DMS114 treated with DMSO at 0.1 percent for 48 hours (cell line): Measurements from ENCODE around the gene IL19.
"Not testable (repeated sequence)": the region's sequence is repeated elsewhere in the genome, so short reads cannot be mapped to it uniquely, and the experiment has no call there.

Source experiments
- DNase-seq: peaks from one replicate; lab custom pipeline; 2025; ENCODE audit not compliant: unreplicated experiment; lab: John Stamatoyannopoulos, UW

Gene IL19

GRCh38 chr1:206739411-206740076 lies 31.0 kb upstream of the IL19 start:
- no peak for DNase-seq

- DNase-seq = no peak
Observed at GRCh38 chr1:206741142-206741701, 29.4 kb upstream of the IL19 start.

DNA sequence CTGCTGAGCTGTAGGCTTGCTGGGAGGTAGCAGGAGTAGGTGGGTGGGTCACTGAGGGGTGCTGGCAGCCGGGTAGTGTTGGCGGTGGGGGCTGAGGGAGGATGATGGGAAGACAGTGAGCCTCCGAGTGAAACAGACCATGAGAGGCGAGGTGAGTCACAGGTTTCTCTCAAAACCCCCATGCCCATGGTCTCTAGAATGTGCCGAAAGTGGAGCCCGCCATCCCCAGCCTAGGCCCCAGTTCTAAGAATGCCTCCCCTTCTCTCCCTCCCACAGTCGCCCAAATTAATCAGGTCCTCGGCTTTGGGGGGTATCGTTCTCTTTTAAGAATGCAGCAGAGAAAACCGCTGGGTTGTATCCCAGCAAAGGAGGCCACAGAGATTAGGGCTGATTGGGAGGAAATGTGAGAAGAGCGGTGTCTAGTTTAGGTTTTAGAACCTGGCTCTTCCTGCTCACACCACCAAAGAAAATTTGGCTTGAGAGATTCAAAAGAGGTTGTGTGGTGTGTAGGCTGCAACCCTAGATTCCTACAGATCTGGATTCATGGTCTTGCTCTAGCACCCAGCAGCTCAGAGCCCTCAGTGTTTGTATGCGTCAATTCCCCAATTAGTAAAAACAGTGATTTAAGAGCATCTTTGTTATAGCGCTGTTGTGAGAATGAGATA lies 27.7 kb upstream of the IL19 start:
- DNase-seq = no peak

GRCh38 chr1:206744683-206745082 lies 25.9 kb upstream of the IL19 start:
- DNase-seq = no peak

- DNase-seq = no peak
Observed at GRCh38 chr1:206745301-206745700, 25.3 kb upstream of the IL19 start.

- DNase-seq = no peak
Observed at GRCh38 chr1:206748348-206749030, 22.1 kb upstream of the IL19 start.

- no peak for DNase-seq
Observed at GRCh38 chr1:206751891-206752290, 18.7 kb upstream of the IL19 start.

GRCh38 chr1:206752481-206752880 lies 18.1 kb upstream of the IL19 start:
- no peak for DNase-seq

- DNase-seq = no peak
Observed at GRCh38 chr1:206753141-206753540, 17.4 kb upstream of the IL19 start.

DNA sequence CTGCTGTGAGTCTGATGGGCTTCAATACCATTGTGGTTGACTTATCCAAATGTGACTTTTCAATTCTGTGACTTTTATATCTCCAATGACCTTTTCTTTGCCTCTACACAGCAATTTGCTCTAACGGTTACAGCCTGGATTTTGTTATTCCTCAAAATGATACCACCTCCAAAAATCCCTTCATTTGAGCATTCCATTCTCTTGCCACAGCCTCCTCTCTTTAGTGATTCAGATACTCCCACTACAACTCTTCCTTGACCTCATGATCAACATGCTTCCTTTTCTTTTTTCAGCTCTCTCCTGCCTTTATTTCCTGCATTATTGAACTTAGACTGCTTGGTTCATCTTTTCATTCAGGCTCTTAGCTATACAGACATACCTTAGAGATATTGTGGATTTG lies 16.6 kb upstream of the IL19 start:
- no peak for DNase-seq

GRCh38 chr1:206757524-206758266 lies 12.9 kb upstream of the IL19 start:
- no peak for DNase-seq

GRCh38 chr1:206760590-206760989 lies 10.0 kb upstream of the IL19 start:
- no peak for DNase-seq

DNA sequence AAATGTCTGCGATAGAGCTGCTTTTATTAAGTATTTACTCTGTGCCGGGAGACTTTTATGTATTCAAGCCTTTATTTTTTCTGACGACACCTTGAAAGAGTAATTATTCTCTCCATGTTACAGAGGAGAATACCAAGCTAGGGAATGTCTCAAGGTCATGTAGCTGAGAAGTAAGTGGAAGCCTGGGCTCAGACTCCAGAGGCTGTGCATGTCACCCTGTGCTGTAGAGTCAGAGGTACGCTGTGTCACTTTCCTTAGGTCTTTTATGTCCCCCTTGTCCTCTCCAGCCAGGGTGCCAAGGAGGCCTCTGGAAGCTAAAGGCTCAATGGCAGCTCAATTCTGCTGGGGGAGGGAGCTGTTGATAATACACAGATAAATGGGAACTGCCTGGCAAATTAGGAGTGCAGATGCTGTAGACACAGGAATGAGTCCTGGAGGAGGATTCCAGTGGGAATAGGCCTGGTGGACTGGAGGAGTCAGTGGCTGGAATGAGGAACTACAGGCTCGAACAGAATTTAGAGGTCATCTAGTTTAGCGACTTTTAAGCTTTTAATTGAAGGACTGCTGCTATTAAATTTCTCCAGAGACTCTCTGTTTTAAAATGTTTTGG lies 9.3 kb upstream of the IL19 start:
- DNase-seq = no peak

DNA sequence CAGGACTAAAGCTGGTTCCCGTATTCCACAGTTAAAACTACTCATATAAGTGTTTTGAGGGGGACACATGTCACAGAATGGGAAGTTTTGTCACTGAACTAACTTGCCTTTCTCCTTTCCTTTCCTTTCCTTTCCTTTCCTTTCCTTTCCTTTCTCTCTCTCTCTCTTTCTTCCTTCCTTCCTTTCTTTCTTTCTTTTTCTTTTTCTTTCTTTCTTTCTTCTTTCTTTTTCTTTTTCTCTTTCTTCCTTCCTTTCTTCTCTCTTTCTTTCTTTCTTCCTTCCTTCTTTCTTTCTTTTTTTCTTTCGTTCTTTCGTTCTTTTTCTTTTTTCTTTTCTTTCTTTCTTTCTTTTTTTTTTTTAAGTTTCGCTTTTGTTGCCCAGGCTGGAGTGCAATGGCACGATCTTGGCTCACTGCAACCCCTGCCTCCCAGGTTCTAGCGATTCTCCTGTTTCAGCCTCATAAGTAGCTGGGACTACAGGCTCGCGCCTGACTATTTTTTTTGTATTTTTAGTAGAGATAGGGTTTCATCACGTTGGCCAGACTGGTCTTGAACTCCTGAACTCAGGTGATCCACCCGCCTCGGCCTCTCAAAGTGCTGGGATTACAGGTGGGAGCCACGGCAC lies 7.7 kb upstream of the IL19 start:
- DNase-seq = not testable (repeated sequence)

DNA sequence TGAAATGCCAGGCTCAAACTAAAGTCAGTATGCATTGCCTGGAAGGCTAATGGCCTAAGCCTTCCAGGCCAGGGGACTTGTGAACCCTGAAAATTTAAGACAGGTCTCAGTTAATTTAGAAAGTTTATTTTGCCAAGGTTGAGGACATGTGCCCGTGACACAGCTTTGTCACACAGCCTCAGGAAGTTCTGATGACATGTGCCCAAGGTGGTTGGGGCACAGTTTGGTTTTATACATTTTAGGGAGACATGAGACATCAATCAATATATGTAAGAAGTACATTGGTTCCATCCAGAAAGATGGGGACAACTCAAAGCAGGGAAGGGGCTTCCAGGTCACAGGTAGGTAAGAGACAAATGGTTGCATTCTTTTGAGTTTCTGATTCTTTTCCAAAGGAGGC lies 4.8 kb upstream of the IL19 start:
- DNase-seq = not testable (repeated sequence)

DNA sequence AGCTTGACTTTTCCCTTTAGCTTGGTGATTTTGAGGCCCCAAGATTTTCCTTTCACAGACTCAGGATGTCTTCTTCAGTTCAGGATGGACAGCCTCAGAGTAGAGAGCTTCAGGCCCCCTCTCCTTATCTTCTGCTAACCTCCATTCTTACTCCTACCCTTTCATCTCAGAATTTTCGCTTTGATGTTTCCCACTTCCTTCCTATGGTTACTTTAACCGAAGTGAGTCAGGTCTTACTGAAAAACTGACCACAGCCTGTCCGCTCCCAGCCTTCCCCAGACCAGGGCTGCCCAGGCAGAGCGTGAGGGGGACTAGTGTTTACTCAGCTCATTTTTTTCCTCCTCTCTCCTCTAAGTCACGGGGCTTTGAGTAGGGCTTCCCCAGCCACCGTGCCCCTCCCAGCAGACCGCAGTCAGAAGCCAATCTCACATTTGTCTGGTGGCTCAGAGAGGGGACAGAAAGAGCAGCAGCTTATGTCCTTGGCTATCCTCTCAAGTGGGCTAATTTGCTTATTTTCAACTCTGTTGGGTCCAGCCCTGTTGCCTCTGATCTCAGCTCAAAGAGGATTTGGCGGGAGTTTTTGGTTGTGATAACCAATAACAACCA lies 4.2 kb upstream of the IL19 start:
- DNase-seq = no peak

DNA sequence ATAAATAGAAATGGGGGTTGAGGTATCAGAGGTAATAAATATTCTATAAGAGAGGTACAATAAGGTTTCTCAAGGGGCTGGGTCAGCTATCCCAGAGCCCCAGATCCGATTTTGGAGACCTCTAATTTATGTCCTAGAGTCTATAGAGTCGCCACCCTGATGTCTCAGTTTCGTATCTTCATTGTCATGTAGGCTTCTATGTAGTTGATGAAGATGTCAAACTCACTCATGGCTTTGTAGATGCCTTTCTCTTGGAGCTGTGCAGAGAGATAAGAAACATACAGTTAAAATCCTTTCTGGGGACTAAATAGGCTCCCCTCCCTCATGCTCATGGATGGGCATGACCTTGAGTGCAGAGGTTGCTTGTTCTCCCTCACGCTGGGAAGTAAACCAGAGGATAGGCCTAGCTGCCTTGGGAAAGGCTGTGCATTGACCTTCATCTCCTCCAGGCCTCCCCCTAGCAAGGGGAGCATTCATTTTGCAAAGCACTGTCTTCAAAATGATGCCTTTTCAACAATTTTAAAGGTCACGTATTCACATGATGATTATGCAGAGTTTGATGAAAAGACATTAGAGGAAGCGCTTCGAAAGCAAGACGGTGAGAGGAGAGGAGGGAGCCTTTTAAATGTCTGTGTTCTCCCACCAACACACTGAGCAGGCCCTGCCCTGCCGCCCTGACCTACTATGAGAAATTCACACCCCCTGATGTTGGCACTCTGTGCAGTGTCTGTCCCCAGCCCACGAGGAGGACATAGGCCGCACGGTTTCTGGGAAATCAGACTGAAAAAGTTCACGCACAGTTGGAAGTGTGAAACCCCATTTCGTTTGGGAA lies 1.9 kb upstream of the IL19 start:
- DNase-seq = no peak

- DNase-seq = no peak
Observed at GRCh38 chr1:206769304-206769731, 1.3 kb upstream of the IL19 start.

GRCh38 chr1:206771338-206771692 lies 742 bp downstream of the IL19 start:
- DNase-seq = no peak
